Right atrium auricular region (tissue), 2 donors: Measurements from ENCODE around the gene SLC34A1. TPM values are rescaled to one million over a fixed set of nuclear protein-coding genes. Genes with fewer than 3 reads are reported as not detected.

Experiments
- DNase-seq: peaks from one replicate; pipeline ENCODE4 v3.0.0-alpha.2; 2019; ENCODE audit warnings: low spot score
- H3K27ac ChIP-seq, 2 donors: fragments of 200-600 bp; sonication (generic); 1 replicate in 1 of 2; 2 replicates in 1 of 2; pipeline ENCODE4 v1.5.1; 2016 to 2019
- H3K27me3 ChIP-seq, 2 donors: fragments of 200-600 bp; sonication (generic); one replicate each; pipeline versions ENCODE4 v1.5.1 to v1.6.0; 2017 to 2019
- H3K36me3 ChIP-seq: fragments of 200-600 bp; sonication (generic); one replicate; pipeline ENCODE4 v1.5.1; 2016
- H3K4me1 ChIP-seq, 2 donors: fragments of 200-600 bp; sonication (generic); one replicate each; pipeline versions ENCODE4 v1.5.1 to v1.6.0; 2017 to 2019
- H3K4me3 ChIP-seq, 2 donors: fragments of 200-600 bp; sonication (generic); 1 replicate in 1 of 2; 2 replicates in 1 of 2; pipeline ENCODE4 v1.5.1; 2017 to 2019; ENCODE audit warnings: mild to moderate bottlenecking in 1 of 2, moderate library complexity in 1 of 2
- H3K9me3 ChIP-seq, 2 donors: fragments of 200-600 bp; sonication (generic); one replicate each; pipeline ENCODE4 v1.5.1; 2019
- CTCF ChIP-seq, 2 donors: fragments of 200-600 bp; sonication (generic); IDR thresholded peaks; one replicate each; pipeline ENCODE4 v1.5.1; 2019; ENCODE audit warnings: antibody characterized with exemption in 2 of 2
- total RNA-seq, 2 donors: library from RNA; depleted of rRNA; stranded (reverse); fragments of >200 nt; gene quantifications; one replicate each; pipeline ENCODE4 v1.1.0, GENCODE V29; 2016

The SLC34A1 gene
- total RNA-seq, 2 donors from 2014 or later: not detected

GRCh38 chr5:177347699-177348098 lies 36.5 kb upstream of the SLC34A1 start:
- peaks cover 0 to 23% of the 10 kb centered on the region in 2 donors for H3K4me1 ChIP-seq
- no peak for DNase-seq

GRCh38 chr5:177349362-177349647 lies 34.9 kb upstream of the SLC34A1 start:
- DNase-seq: no peak
- Histone ChIP-seq H3K27me3 (no peaks in the 10 kb centered on the region), H3K9me3 (no peaks in the 10 kb centered on the region), H3K36me3 (peaks cover 6% of the 10 kb centered on the region), H3K27ac (no peak overlapping the region), H3K4me1 (peaks cover 0 to 23% of the 10 kb centered on the region in 2 donors), H3K4me3 (no peak overlapping the region)
- TF ChIP-seq CTCF (IDR thresholded peaks at IDR 0.05): no peak

More at GRCh38 chr5:177347699-177348098, 36.5 kb upstream of the SLC34A1 start:
- Histone ChIP-seq H3K36me3 (peaks cover 6% of the 10 kb centered on the region), H3K9me3 (no peaks in the 10 kb centered on the region), H3K4me3 (no peak overlapping the region), H3K27ac (no peak overlapping the region), H3K27me3 (no peaks in the 10 kb centered on the region)
- no peak for TF ChIP-seq CTCF (IDR thresholded peaks at IDR 0.05)

GRCh38 chr5:177349762-177350161 lies 34.5 kb upstream of the SLC34A1 start:
- no peak overlapping the region for H3K4me3 ChIP-seq
- H3K27me3 ChIP-seq: no peaks in the 10 kb centered on the region
- no peak for TF ChIP-seq CTCF (IDR thresholded peaks at IDR 0.05)
- peaks cover 0 to 23% of the 10 kb centered on the region in 2 donors for H3K4me1 ChIP-seq
- H3K9me3 ChIP-seq: no peaks in the 10 kb centered on the region
- no peak for DNase-seq
- no peak overlapping the region for H3K27ac ChIP-seq
- H3K36me3 ChIP-seq: peaks cover 6% of the 10 kb centered on the region

GRCh38 chr5:177350776-177351391 lies 33.4 kb upstream of the SLC34A1 start:
- peaks cover 0 to 23% of the 10 kb centered on the region in 2 donors for H3K4me1 ChIP-seq
- TF ChIP-seq CTCF (IDR thresholded peaks at IDR 0.05): no peak
- H3K36me3 ChIP-seq: peaks cover 6% of the 10 kb centered on the region
- H3K27me3 ChIP-seq: no peaks in the 10 kb centered on the region
- no peaks in the 10 kb centered on the region for H3K9me3 ChIP-seq
- H3K4me3 ChIP-seq: peak overlapping the region; percentile 78 to 84
- peak overlapping the region; percentile 89 to 92 for H3K27ac ChIP-seq
- DNase-seq: no peak

- TF ChIP-seq CTCF (IDR thresholded peaks at IDR 0.05): no peak
- peaks cover 0 to 23% of the 10 kb centered on the region in 2 donors for H3K4me1 ChIP-seq
- H3K27me3 ChIP-seq: no peaks in the 10 kb centered on the region
- peak within 1 kb of the TSS; percentile 78 to 84 for H3K4me3 ChIP-seq
- peak within 1 kb of the TSS; percentile 89 to 92 for H3K27ac ChIP-seq
- DNase-seq: peak; percentile 95
- no peaks in the 10 kb centered on the region for H3K9me3 ChIP-seq
- H3K36me3 ChIP-seq: peaks cover 6% of the 10 kb centered on the region
These were observed 32.6 kb upstream of the SLC34A1 start, which contains the start of gene LMAN2 for GRCh38 chr5:177351392-177352329. Gene LMAN2, minus strand, starts transcription at chr5:177351668. Its CDS starts 21 bp downstream, at chr5:177351647.
